Muscle of arm (tissue), 12 donors: Measurements from ENCODE around the gene UFSP1. TPM values are rescaled to one million over a fixed set of nuclear protein-coding genes. Genes with fewer than 3 reads are reported as not detected.

Experiments used
- DNase-seq: peaks from one replicate; pipeline ENCODE4 v3.0.0-alpha.2; 2013
- polyA plus RNA-seq, 12 donors: library from polyadenylated mRNA; unstranded; fragments of 120-200 nt; gene quantifications; one replicate each; pipeline ENCODE4 v1.2.1, GENCODE V29; 2013; ENCODE audit not compliant: insufficient read length in 12 of 12

The UFSP1 gene
- polyA plus RNA-seq, 12 donors = 1.4 to 3.4 (median 2.0) TPM; not detected in 2

DNA sequence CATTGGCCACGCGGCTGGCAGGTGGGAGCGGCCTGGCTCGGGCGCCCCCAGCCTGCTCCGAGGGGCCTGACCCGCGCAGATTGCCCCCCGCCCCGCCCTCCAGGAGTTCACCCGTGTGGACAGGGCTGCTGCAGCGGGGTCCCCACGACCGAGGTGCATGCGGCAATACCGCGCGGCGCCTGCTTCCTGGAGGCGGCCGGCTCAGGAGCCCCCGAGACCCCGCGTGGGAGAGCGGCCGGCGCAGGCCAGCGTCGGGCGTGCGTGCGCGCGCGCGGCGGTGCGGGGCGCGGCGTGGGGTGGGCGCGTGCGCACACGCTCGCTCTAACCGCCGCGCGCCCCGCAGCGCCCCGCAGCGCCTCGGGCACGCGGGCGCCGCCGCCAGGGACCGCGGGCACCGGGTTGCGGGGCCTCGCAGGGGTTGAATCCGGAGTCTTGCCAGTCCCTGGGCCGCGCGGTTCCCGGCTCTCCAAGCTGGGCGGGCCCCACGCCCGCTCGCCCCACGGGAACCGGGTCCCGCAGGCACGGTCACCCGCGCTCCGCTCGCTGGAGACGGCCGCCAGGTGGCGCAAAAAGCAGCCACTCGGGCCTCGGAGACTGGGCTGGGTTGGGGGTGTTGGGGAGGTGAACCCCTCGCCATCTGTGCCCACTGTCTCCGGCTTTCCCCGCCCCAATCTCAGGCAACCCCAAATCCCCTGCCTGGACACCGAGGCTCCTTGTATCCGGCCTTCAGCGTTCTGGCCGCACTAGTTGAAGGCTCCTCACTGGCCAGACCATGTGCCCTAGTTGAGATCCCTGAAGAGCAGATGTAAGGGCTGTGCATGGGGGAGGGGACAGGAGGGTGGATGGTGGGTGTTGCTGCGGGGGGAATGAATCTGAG, 7.5 kb upstream of the UFSP1 start:
- DNase-seq = no peak

DNA sequence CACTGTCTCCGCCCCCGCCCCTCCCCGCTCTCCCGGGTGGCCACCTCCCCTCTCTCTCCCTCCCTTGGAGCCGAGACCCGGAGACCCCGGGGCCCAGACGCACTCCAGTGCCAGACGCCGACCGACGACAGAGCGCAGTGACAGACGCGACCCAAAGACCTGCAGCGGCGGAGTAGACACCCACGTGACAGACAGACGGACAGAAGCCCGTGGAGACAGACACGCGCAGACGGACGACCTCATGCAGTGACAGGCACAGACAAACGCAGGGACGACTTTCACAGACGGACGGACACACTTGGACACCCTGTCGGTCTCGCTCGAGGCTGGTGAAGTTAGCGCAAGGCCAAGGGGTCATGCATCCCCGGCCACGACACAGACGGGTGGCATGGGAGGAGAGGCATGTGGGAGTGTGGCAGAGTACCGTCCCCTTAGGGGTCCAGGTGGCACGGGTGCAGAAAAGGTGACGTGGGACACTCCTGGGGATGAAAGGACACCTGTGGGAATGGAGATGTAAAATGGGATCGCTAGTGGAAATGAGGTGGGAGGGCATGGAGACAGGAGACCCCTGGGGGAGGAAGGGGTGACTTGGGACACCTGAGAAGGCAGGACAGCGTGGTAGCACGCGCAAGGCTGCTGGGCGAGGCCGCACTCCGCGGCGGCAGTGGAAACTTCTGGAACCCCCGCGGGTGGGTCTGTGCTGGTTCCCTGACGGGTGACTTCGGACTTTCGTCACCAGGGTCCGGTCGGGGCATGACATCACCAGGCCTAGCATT, 6.6 kb upstream of the UFSP1 start:
- DNase-seq = no peak

GRCh38 chr7:100895701-100895955, 6.1 kb upstream of the UFSP1 start, which contains the start of gene ACHE:
Gene ACHE (minus strand): TSS chr7:100895888. CDS start chr7:100894232, 1,656 bp downstream.
- DNase-seq = no peak

GRCh38 chr7:100894860-100895700, 5.6 kb upstream of the UFSP1 start:
- DNase-seq = no peak

DNA sequence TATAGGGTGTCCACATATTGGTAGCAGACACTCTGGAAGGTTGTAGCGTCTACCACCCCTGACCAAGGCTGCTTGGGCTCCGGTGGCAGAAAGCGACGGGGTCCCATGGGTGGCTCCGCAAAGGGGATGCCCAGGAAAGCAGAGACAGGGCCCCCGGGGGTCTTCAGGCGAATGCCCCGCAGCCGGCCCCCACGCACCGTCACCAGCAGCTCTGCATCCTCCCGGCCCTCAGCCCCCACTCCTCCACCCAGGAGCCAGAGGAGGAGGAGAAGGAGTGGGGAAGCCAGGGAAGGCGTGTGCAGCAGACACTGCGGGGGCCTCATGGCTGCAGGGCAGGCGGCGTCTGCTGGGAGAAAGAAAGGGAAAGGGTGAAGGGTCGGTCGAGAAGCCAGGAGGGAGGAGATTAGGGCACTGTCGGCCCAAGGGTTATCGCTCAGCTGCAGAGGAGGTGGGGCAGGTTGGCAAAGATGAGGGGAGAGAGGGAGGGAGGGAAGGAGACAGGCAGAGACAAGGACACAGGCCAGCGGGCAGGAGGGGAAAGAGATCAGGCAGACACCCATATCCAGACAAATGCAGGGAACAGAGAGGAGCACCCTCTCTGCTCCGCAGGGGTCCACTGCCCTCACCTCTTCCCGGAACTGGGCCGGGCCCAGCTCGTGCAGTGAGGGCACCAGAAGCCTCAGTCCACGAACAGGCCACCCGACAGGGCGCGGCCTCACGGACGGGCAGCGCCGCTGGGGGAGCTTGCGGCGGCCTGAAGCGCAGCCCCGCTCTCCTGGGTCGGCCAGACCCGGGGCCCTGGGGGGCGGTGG, 4.6 kb upstream of the UFSP1 start:
- DNase-seq = no peak

GRCh38 chr7:100893318-100893895, 3.9 kb upstream of the UFSP1 start:
- DNase-seq = no peak

- no peak for DNase-seq
These were observed 3.1 kb upstream of the UFSP1 start for GRCh38 chr7:100892364-100893317.

GRCh38 chr7:100891568-100892247, 2.2 kb upstream of the UFSP1 start:
- DNase-seq = no peak

GRCh38 chr7:100890653-100891567, 1.4 kb upstream of the UFSP1 start:
- no peak for DNase-seq

- DNase-seq = no peak
These were observed 1.1 kb downstream of the UFSP1 start for GRCh38 chr7:100888291-100888987.

DNA sequence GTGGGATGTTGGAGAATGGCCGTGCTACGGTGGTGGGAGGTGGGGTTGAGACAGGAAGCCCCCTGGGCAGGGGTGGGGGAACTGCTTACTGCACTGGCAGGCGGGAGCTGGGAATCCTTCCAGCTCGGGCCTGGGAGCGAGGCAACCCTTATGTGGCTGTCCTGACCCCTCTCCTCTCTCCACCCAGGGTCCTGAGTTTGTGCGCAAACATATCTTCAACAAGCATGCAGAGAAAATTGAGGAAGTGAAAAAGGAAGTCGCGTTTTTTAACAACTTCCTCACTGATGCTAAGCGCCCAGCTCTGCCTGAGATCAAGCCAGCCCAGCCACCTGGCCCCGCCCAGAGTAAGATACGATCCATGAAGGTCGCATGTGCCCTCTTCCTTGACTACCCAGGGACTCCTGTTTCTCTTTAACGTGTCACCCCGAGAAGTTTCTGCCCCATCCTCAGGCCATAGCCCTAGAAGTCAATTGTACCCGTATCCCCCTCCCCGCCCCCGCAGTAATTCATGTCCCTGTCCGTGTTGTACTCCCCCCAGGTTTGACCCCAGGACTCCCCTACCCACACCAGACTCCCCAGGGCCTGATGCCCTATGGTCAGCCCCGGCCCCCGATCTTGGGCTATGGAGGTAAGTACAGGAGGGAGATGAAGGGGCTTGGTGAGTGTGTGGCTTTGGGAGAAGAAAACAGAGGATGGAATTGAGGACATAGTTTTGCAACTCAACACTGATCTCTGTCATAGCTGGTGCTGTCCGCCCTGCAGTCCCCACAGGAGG, 1.8 kb downstream of the UFSP1 start:
- DNase-seq = no peak

DNA sequence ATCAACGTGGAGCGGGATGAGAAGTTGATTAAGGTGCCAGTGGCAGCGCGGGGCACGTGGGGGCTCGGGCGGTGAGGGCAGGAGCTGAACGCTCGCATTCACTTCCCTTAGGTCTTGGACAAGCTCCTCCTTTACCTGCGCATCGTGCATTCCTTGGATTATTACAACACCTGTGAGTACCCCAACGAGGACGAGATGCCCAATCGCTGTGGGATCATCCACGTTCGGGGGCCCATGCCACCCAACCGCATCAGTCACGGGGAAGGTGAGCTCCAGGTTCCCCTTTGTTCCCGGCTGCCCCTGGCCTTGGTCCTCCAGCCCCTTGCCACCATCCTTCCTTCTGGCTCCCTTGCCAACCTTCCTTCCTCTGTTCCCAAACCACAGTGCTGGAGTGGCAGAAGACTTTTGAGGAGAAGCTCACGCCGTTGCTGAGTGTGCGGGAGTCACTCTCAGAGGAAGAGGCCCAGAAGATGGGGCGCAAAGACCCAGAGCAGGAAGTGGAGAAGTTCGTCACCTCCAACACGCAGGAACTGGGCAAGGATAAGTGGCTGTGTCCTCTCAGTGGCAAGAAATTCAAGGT, 2.5 kb downstream of the UFSP1 start:
- DNase-seq = no peak

DNA sequence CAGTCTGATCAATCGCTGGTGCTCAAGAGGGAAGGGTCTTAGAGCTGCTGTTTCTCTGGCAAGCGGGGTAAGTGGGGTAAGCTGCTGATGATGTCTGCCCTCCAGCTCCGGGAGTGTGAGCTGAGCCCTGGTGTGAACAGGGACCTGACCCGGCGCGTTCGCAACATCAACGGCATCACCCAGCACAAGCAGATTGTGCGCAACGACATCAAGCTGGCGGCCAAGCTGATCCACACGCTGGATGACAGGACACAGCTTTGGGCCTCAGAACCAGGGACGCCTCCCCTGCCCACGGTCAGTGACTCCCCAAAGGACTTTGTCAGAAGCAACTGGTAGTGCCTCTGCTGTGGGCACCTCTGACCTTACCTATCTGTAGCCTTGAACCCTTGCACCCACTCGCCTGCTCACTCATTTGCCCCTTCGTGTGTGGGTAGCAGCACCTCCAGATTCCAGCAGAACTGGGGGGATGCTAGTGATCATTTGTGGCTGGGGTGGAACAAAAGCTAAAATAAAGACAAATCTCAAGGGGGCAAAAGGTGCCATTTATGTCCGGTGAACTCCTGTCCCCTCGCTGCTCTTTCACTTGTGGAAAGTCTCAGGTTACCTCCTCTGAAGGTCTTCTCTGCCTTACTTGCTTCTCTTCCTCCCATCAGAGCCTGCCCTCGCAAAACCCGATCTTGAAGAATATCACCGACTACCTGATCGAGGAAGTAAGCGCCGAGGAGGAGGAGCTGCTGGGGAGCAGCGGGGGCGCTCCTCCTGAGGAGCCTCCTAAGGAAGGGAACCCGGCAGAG, 3.2 kb downstream of the UFSP1 start:
- DNase-seq = no peak

DNA sequence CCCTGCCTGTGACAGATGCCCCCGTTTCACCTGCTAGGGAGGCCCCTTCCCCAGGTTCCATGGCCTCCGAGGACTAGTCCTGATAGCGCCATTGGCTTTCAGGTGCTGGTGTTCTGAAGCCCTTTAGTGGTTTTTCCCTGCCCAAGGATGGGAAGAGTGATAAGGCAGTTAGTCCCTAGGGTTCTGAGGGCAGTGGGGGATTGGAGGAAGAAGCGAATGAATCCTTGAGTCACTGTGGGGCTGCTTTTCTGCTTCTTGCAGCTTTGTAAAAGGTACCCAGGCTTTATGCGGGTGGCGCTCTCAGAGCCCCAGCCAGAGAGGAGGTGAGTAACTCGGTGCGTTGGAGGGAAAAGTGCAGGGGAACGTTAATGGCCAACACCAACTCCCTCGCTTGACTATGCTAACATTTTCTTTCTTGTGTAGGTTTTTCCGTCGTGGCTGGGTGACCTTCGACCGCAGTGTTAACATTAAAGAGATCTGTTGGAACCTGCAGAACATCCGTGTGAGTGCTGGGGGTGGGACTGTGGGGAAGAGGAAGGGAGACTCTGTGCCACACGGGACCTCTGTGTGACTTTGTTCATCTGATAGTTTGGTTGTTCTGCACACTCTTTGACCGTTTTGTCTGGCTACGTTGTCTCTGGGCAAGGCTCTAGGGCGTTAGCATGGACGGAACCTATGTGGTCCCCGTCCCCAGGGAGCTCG, 3.9 kb downstream of the UFSP1 start:
- DNase-seq = no peak
